Measurements from ENCODE around the gene FYN.

GRCh38 chr6:111764238-111765175, 108.7 kb downstream of the FYN start:
- TF ChIP-seq CTCF (IDR thresholded peaks at IDR 0.05; ENCODE audit: borderline replicate concordance, extremely low read depth, low read length, poor library complexity, severe bottlenecking): no peak
- TF ChIP-seq EZH2 (IDR thresholded peaks at IDR 0.05; ENCODE audit: borderline replicate concordance, low read depth, low read length, severe bottlenecking): no peak
